NCI-H2107 treated with DMSO at 0.1 percent for 48 hours (cell line): ENCODE data around the gene TBX21.
A peak's percentile ranks its signal among the peaks of the same experiment; 100 is the strongest.

Experiments
- DNase-seq: peaks from one replicate; lab custom pipeline; 2025; ENCODE audit not compliant: unreplicated experiment; lab: John Stamatoyannopoulos, UW

The TBX21 gene

GRCh38 chr17:47733047-47733673 is at the start of gene TBX21:
Gene TBX21 (plus strand): TSS chr17:47733236. CDS start chr17:47733455, 219 bp downstream.
- DNase-seq, result peak; percentile 34

GRCh38 chr17:47684025-47684424 is 49.0 kb upstream of the TBX21 start:
- DNase-seq, result no peak

DNA sequence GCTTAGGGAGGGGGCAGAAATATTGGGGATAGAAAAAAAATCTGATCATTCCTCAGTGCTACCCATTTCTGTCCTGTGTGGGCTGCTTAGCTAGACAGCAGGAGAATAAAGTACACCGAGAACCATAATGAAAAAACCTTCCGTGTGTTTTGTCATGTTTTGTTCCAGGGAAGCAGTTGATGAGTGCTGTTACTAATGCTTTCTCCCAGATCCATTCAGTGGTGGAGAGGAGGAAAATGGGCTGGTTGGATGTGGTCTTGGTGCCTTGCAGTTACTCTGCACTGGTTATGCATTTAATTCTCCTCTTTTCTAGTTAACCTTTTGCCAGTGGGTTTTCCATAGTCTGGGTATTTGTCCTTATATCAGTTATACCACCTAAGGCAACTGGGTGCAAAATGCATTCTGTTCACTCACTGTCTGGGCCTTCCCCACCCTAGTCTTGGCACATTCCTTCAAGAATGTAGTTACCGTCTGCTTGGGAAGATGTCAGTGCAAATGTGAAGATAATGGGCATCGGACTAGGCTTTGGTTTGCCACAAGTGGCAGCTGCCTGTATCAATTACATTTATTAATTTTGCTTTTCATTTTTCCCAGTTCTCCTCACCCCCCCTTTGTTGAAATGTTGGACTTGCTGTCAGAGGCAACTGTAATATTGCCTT is 48.4 kb upstream of the TBX21 start:
- no peak for DNase-seq

DNA sequence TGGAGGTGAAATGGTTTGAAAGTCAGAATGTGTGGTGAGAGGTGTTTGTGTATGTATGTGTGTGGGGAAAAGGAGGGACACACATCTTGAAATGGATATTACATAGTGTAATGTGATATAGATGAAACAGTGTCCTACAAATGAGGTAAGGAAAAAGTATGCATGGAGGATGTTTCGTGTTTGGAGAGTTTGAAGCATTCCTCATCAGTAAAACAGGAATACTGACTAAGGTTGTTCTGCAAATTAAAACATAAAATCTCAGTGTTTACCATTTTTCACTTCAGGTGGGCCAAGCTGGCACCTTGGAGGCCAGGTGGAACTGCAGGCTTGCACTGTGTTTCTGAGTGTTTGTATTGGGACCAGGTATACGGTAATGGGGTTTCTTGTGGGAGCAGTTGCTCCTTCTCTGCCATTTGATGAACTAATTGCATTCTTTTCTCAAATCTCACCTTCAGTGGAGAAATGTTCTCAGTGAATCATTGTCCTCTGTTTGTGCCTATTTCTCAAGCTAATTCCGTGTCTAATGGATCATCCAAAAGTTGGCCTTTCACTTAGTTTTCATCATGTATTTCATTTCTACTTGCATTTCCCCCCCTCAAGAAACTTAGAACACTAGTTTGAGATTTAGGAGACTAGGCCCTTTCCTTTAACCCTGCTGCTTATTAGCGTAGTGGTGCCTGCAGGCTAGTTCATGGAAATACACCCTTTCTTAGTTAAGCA is 47.3 kb upstream of the TBX21 start:
- no peak for DNase-seq

DNA sequence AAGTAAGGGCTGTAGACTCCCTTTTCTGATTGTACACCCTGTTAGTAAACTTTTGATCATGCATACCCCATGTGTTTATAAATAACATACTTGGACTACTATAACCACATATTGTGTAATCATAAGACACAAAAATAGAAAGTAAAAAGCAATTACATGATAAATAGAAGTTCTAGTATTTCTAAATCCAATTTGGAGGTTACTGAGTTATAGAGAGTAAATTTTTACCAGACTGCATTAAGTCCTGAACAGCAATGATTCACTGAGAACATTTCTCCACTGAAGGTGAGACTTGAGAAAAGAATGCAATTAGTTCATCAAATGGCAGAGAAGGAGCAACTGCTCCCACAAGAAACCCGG is 46.8 kb upstream of the TBX21 start:
- DNase-seq, result no peak

DNA sequence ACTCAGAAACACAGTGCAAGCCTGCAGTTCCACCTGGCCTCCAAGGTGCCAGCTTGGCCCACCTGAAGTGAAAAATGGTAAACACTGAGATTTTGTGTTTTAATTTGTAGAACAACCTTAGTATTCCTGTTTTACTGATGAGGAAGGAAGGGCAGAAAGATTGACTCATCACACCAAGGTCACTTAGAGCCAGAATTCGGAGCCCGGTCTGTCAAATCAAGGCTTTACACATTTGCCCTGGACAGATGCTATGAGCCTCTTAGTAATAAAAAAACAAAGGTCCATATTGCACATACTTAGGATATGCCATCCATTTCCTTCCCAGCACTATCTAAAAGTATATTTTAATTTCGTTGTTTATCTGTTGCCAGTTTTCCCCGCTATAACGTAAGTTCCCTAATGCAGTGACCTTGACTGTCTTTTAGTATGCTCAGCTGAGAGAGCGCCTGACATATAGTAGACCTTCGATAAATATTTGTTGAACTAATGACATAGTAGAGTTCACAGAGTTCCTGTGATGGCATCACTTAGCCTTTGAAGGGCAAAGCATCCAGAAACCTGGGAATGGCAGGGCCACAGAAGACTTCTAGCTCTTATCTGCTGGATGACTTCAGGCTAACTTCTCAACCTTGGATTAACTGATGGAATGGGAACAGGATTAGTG is 46.2 kb upstream of the TBX21 start:
- no peak for DNase-seq

DNA sequence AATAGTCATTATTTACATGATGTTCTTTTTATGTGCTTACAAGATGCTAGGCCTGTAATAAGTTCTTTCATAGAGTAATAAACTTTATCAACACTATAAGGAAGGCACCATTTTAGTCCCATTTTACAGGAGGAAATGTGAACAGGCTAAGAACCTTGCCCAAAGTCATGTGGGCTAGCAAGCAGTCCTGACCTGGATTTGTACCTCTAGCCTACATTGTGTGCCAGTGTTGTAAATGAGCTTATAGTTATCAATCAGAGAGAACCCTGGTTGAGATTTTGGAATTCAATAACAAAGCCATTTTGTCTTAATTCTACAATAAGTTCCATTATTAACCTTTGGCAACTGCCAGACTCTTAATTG is 45.7 kb upstream of the TBX21 start:
- DNase-seq, result no peak

- no peak for DNase-seq
Measured at GRCh38 chr17:47687748-47688147, 45.3 kb upstream of the TBX21 start.

- no peak for DNase-seq
Measured at GRCh38 chr17:47690121-47690520, 42.9 kb upstream of the TBX21 start.

DNA sequence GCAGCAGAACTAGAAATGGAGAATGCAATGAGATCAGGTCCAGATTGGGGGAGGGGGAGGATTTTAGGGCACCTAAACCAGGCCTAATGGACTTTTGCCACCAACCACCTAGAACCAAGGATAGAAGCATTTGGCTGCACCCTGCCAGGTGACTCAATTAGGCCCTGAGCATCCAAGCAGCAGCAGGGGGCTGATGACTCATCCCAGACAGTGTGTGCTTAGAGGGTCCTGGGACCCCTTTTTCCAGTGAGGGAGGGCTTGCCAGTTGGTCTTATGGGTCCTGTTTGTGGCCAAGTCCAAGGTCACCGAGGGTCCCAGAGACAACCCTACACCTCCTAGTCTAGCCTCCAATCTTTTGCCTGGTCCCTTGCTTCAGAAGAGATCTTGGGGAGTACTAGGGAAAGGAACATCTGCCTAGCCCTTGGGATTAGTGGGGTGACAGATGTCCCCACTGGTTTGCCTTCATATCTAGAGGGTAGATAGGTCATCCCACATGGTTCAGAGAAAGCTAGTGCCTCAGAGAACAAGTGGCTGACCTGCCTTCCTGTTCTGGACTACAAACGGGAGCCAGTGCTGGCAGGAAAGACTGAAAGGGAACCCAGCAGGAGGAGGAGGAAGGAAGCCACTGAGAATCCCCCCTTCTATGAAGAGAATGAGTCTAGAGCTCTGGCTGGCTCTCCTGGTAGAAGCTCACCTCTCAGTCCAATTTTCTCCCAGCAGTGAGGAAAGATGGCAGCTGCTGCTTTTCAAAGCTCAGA is 40.7 kb upstream of the TBX21 start:
- no peak for DNase-seq

DNA sequence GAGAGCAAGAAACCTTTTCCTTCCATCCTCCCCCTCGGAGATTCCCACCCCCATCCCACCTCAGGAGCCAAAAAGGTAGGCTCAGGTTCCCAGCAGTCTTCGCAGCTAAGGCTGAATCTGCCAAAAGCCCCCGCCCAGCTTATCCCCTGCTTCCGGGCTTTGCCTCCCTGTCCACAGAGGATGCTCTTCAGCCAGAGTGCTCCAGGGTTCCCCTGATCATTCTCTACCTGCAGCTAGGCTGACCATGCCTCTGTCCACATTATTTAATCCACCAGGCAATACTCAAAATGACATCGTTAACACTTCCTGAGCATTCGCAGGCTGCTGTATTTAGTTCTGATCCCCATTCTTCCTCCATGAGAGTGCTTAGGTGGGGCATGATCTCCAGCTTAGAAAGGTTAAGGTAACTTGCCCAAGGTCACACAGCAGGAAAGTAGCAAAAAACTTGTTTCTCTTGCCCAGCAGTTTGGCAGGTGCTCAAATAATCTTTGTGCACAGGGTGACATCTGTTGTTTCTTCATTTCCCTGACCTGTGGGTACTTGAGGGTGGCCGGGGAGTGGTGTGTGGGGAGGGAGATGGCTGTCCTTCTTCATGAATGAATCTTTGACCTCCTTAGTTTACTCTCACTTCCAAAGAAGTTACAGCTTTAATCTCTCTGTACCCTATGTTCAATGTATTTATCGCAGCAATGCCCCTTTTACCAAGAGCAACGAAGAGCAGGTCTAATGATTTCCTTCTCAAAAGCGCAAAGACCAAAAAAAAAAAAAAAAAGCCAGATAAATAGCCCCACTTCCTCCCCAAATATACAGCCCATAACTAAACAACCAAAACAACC is 39.9 kb upstream of the TBX21 start:
- no peak for DNase-seq

- no peak for DNase-seq
Measured at GRCh38 chr17:47693731-47694580, 39.1 kb upstream of the TBX21 start, which contains the start of gene TBKBP1. Gene TBKBP1 (plus strand): TSS chr17:47694161. CDS start chr17:47696113, 1,952 bp downstream.

GRCh38 chr17:47694581-47695428 is 38.2 kb upstream of the TBX21 start:
- no peak for DNase-seq

DNA sequence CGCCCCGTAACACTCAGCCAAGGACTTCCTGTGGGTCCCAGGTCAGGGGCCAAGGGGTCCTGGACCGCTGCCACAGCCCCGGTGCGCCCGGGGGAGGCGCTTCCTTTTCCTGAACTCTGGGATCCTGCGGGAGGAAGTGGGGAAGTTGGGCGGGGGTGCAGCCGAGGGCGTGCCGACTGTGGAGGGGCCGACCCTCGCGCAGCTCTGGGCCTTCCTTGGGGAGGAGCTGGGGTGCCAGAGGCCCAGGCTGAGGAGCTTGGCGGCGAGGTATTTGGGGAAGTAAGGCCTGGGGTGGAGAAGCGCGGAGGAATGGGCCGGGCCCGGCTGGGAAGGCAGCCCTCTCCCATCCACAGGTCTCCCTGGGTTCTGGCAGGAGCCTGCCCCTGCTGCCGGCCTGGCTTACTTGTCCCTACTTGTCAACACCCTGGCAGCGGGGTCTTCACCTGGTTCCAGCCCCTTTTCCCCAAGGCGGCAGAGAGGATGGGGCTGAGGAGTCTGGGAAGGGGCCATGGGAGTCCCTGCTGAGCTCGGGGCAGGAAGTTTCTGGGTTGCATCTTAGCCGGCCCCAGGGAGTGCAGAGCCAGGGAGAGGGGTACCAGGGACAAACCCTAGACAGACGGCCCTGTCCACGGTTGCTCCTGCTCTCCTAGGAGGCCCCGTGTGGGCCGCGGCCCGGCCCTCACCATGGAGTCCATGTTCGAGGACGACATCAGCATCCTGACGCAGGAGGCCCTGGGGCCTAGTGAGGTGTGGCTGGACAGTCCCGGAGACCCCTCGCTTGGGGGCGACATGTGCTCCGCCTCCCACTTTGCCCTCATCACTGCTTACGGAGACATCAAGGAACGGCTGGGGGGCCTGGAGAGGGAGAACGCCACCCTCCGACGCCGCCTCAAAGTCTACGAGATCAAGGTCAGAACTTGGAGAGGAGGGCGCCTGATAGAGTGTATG is 37.3 kb upstream of the TBX21 start:
- DNase-seq, result no peak

- no peak for DNase-seq
Measured at GRCh38 chr17:47696717-47697642, 36.1 kb upstream of the TBX21 start.
